HL-60/S4 (cell line): ENCODE measurements around the gene CCDC43.
"Not testable (repeated sequence)": the region's sequence is repeated elsewhere in the genome, so short reads cannot be mapped to it uniquely, and the experiment has no call there.

Experiments
- in situ Hi-C: fragments of 300-500 bp; cut with MboI; formaldehyde crosslinking; loops from 2 replicates; pipeline ENCODE4 v1.14.3; 2022; ENCODE audit warnings: low sequenced_read_pairs

Gene CCDC43

DNA sequence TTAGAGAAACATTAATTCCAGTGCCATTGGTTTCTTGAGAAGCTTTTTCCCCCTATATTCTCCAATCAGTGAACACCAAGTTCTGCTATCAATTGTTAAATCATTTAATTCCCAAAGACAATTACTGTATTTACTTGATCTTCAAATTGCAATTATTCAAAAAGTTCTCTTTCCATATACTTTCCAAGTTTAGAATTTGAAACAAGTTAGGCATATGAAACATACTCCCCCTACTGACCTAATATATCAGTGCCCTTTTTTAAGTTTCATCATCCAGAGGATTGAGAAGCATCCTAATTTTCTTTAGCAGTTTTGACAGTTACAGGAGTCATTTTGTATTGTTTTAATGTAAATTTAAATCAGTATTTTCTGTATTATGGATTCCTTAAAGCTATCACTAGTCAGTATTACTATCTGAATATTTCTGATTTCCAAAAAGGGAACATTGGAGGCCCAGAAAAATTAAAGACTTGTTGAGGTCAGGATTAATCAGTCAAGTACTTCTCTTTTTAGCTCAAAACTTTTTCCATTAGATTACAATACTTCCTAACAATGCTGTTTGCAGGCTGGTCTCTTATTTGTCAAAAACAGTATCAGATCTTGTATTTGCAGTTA is 17.0 kb downstream of the CCDC43 start:
- in situ Hi-C loops: no loop called here

GRCh38 chr17:44666006-44666405 is 23.6 kb downstream of the CCDC43 start:
- in situ Hi-C loops: no loop called here

DNA sequence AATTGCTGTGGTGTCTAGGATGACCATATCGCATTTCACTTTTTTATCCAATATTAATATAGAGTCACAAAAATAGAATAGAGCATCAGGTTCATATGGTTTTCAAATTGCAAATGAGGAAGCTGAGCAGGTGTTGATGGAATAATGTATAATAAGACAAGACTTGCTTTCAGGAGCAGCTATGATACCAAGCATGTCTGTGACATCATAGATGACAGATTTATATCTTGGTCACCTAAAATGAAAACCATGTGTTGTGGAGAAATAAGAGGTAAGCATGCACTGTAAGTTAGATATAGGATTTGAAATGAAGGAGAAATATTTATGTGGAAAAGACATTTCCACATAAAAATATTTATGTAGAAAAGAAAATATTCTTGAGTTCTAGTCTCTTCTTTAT is 24.7 kb downstream of the CCDC43 start:
- in situ Hi-C loops: no loop called here

DNA sequence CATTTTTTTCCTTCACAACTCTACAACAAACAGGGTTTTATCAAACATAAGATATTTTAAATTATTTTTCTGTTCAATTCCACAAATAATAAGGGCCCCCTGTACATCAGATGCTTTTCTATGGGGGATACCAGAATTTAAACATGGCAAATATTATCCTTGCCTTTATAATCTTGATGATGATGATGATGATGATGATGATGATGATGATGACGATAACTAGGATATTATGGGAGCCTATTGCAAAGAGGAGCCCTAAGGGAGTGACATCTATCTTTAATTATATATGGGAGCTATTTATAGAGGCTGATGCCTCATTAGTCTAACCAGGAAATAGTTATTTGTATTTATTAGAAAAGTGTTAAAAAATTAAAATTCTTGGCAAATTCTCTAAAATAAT is 26.5 kb downstream of the CCDC43 start:
- in situ Hi-C loops: no loop called here

DNA sequence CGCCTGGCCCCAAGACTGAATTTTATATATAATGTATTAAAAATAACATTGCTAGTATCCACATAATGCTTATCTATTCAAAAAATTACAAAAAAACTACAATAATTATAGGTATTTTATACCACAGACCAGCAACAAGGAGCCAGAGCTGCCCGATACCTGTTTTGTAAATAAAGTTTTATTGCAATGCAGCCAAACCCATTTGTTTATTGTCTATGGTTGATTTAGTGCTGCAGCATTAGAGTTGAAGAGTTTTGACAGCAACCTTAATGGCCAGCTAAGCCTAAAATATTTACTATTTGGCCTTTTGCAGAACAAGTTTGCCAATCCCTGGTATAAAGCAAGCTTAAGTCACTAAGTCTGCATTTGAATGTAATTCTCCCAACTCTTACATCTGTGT is 27.7 kb downstream of the CCDC43 start:
- in situ Hi-C loops: no loop called here

GRCh38 chr17:44655983-44656710 is 33.4 kb downstream of the CCDC43 start, which contains the start of gene MEIOC:
MEIOC (plus strand) TSS chr17:44656468; CDS start chr17:44656614, 146 bp downstream.
- in situ Hi-C loops: no loop called here

- in situ Hi-C loops: no loop called here
Observed at GRCh38 chr17:44653954-44654353, 35.6 kb downstream of the CCDC43 start.

- in situ Hi-C loops: no loop called here
Observed at GRCh38 chr17:44653384-44653783, 36.2 kb downstream of the CCDC43 start.

DNA sequence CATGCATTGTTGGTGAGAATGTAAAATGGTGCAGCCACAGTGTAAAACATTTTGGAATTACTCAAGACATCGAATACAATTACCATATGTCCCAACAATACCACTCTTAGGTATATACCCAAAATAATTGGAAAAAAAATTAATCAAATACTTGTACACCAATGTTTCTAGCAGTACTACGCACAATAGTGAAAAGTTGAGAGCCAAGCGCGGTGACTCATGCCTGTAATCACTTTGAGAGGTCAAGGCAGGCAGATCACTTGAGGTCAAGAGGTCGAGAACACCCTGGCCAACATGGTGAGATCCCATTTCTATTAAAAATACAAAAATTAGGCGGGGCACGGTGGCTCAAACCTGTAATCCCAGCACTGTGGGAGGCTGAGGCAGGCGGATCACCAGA is 36.8 kb downstream of the CCDC43 start:
- in situ Hi-C loops: no loop called here

DNA sequence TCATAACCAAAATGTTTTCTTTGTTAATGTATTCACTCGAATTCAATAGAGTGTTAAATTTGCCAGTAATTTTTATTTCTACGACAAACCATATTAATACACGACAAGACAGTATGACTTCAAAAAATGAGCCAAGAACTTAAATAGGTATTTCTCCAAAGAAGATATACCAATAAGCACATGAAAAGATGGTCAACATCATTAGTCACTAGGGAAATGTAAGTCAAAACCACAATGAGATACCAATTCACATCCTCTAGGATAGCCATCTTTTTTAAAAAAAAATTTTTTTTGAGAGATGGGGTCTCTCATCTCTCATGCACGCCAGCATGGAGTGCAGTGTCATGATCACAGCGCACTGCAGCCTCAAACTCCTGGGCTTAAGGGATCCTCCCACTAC is 38.3 kb downstream of the CCDC43 start:
- in situ Hi-C loops: no loop called here

DNA sequence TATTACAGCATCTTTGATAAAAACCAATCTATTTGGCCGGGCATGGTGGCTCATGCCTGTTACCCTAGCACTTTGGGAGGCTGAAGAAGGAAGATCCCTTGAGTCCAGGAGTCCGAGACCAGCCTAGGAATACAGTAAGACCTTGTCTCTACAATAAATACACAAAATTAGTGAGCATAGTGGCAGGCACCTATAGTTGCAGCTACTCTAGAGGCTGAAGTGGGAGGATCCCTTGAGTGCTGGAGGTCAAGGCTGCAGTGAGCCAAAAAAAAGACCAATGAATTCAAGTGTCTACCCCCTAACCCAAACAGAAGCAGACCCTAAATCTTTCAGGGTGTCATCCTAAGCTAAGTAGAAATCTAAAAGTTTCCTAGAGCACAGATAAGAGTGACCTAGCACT is 40.6 kb downstream of the CCDC43 start:
- in situ Hi-C loops: no loop called here

DNA sequence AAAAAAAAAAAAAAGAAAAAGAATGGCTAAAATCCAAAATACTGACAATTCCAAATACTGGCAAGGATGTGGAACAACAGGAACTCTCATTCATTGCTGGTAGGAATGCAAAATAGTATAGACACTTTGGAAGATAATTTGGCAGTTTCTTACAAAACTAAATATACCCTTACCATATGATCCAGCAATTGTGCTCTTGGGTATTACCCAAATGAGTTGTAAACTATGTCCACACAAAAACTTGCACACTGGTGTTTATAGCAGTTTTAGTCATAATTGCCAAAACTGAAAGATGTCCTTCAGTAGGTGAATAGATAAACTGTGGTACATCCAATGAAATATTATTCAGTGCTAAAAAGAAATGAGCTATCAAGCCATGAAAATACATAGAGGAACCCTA is 41.8 kb downstream of the CCDC43 start:
- in situ Hi-C loops: no loop called here

- in situ Hi-C loops: no loop called here
Observed at GRCh38 chr17:44646280-44646679, 43.3 kb downstream of the CCDC43 start.

DNA sequence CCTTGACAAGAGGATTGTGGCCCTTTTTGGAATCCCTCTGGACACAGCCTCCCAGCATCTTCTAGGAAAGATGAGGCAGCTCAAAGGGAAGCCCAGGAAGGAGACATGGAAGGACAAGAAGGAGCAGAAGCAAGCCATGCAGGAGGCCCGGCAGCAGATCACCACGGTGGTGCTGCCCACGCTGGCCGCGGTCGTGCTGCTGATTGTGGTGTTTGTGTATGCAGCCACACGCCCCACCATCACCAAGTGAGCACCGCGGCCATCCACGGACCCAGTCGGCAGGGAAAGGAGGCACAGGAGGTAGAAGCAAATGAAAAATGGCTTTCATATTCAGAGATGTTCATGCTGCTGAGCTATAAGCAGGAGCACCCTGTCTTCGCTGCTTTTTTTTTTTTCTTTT is 44.2 kb downstream of the CCDC43 start:
- in situ Hi-C loops: no loop called here

DNA sequence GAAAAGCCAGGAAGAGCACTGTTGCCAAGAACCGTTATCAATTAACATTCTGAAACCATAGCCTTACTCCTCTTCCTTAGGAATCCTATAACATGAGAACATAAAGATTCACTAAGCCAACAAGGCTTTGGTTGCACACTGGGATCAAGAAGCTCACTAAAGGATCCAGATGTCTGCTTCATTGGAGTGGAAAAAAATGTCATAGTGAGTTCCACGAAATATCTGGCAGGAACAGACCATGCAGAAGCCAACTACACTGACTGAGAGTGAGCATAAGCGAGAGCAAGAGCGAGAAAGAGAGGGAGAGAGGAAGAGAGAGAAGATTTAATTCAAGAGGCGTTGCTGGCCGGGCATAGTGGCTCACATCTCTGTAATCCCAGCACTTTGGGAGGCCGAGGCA is 46.7 kb downstream of the CCDC43 start:
- in situ Hi-C loops: no loop called here

- in situ Hi-C loops: no loop called here
Observed at GRCh38 chr17:44637066-44637465, 52.5 kb downstream of the CCDC43 start.

- in situ Hi-C loops: no loop called here
Observed at GRCh38 chr17:44636562-44636961, 53.0 kb downstream of the CCDC43 start.

DNA sequence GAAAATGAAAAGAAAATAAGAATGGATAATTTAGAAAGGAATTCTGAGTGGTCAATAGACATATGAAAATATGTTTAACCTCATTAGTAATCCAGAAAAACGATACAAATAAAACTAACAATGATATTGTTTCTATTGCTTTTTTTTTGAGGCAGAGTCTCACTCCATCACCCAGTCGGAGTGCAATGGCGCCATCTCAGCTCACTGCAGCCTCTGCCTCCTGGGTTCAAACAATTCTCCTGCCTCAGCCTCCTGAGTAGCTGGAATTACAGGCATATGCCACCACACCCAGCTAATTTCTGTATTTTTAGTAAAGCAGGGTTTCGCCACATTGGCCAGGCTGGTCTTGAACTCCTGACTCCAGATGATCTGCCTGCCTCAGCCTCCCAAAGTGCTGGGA is 55.2 kb downstream of the CCDC43 start:
- in situ Hi-C loops: not testable (repeated sequence)

DNA sequence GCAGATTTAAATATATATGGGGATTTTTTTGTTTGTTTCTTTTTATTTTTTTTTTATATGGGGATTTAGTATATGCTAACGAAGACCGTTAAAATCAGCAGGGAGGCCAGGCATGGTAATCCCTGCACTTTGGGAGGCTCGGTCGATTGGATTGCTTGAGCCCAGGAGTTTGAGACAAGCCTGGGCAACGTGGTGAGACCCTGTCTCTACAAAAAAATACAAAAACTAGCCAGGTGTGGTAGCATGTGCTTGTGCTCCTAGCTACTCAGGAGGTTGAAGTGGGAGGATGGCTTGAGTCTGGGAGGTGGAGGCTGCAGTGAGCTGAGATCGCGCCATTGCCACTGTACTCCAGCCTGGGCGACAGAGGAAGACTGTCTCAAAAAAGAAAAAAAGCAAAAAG is 55.6 kb downstream of the CCDC43 start:
- in situ Hi-C loops: no loop called here

DNA sequence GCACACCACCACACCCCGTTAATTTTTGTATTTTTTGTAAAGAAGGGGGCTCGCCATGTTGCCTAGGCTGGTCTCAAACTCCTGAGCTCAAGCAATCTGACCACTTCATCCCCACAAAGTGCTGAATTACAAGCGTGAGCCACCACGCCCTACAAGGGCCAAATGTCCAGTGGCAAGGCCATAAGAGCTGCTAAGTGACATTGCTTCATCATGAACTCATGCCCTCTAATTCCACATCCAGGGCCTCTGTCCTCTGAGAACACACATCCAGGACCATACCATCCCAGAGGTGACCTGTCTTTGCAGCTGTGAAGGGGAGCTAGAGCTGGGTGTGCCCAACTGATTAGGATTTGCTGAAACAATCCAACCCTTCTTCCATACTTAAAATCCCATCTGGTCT is 58.9 kb downstream of the CCDC43 start:
- in situ Hi-C loops: no loop called here

DNA sequence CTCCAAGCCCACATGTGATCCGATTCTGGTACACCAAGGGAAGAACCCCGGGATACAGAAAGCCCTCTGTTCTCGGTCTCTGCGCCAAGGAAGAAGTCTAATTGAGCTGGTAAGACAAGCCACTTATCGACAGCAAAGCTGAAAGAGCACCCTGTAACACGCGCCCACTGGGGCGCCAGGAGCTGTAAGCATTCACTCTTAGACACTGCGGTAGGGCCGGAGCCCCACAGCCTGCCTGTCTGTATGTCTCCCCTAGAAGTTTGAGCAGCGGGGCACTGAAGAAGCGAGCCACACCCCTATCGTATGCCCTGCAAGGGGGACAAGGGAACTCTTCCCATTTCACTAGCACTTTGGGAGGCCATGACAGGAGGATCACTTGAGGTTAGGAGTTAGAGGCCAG is 60.3 kb downstream of the CCDC43 start:
- in situ Hi-C loops: no loop called here

- in situ Hi-C loops: no loop called here
Observed at GRCh38 chr17:44628243-44629188, 61.1 kb downstream of the CCDC43 start.
